Kidney epithelial cell (primary cell): ENCODE measurements around the gene TESK2. TPM values are rescaled to one million over a fixed set of nuclear protein-coding genes. Genes with fewer than 3 reads are reported as not detected.

Source experiments
- DNase-seq: peaks from one replicate; pipeline ENCODE4 v3.0.0-alpha.2; 2010; ENCODE audit warnings: low read depth
- H3K27me3 ChIP-seq: 2 replicates; pipeline ENCODE4 v1.6.0; 2011; ENCODE audit warnings: low read length; ENCODE audit not compliant: control insufficient read depth, insufficient read depth
- H3K36me3 ChIP-seq: 2 replicates; pipeline ENCODE4 v1.5.1; 2011; ENCODE audit warnings: low read length; ENCODE audit not compliant: control insufficient read depth, insufficient read depth
- H3K4me3 ChIP-seq: 2 replicates; pipeline ENCODE4 v1.5.1; 2011; ENCODE audit warnings: low read depth, mild to moderate bottlenecking, control low read depth, low read length
- total RNA-seq: library from RNA; depleted of rRNA; stranded (reverse); fragments of >200 nt; gene quantifications from 2 replicates; pipeline ENCODE4 v1.2.3, GENCODE V29; 2015
- TF ChIP-seq, protein P1 (sequence below): IDR thresholded peaks from 2 replicates; pipeline ENCODE4 v1.5.1; 2011; ENCODE audit warnings: mild to moderate bottlenecking, moderate library complexity, low read length, control low read depth, inconsistent platforms; ENCODE audit not compliant: insufficient read depth, poor library complexity, severe bottlenecking

TESK2 gene
- total RNA-seq, 1 donor from 2014 or later, result 2.5 TPM

DNA sequence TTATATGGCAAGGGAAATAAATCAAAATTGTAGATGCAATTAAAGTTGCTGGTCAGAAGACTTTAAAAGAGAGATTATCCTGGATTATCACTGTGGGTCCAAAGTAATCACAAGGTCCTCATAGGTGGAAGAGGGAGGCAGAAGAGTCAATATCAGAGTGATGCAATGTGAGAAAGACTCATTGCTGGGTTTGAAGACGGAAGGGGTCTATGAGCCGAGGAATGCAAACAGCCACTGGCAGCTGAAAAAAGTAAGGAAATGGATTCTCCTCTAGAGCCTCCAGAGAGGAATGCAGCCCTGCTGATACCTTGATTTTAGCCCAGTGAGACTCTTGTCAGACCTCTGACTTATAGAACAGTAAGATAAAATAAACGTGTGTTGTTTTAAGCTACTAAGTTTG lies 90.9 kb downstream of the TESK2 start:
- no peak for DNase-seq
- H3K27me3 ChIP-seq, result no peaks in the 10 kb centered on the region
- TF ChIP-seq, protein P1, sequence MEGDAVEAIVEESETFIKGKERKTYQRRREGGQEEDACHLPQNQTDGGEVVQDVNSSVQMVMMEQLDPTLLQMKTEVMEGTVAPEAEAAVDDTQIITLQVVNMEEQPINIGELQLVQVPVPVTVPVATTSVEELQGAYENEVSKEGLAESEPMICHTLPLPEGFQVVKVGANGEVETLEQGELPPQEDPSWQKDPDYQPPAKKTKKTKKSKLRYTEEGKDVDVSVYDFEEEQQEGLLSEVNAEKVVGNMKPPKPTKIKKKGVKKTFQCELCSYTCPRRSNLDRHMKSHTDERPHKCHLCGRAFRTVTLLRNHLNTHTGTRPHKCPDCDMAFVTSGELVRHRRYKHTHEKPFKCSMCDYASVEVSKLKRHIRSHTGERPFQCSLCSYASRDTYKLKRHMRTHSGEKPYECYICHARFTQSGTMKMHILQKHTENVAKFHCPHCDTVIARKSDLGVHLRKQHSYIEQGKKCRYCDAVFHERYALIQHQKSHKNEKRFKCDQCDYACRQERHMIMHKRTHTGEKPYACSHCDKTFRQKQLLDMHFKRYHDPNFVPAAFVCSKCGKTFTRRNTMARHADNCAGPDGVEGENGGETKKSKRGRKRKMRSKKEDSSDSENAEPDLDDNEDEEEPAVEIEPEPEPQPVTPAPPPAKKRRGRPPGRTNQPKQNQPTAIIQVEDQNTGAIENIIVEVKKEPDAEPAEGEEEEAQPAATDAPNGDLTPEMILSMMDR, result no peak
- H3K4me3 ChIP-seq, result no peak overlapping the region
- H3K36me3 ChIP-seq, result no peaks in the 10 kb centered on the region

DNA sequence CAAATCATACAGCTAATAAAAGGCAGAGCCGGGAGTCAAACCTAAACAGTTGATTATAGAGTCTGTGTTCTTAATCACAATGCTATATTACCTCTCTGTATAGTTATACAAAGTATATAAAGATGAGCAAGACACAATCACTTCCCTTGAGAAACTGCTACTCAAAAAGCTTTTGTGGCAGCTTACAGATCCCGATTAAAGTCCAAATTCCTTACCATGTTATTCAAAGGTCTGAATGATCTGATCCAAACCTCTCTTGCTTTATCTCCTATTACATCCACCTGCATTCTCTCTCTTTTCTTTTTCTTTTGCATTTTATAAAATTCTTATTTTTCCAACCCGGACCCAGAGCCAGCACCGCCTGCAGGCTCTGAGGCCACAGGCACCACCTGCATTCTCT lies 93.7 kb downstream of the TESK2 start:
- TF ChIP-seq, protein P1, result no peak
- Histone ChIP-seq H3K27me3 (no peaks in the 10 kb centered on the region), H3K4me3 (no peak overlapping the region), H3K36me3 (no peaks in the 10 kb centered on the region)
- no peak for DNase-seq

DNA sequence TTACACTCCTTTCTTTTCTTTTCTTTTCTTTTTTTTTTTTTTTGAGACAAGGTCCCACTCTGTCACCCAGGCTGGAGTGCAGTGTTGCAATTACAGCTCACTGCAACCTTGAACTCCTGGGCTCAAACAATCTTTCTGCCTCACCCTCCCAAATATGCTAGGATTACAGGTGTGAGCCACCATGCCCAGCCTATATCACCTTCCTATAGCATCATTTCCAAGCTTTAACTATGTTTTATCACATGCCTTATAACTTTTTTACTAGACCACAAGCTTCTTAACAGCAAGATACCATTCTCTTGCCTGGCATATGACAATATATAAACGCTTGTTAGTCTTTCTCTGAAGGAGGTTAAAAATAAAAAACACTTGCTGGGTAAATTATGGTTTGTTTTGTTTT lies 95.4 kb downstream of the TESK2 start:
- Histone ChIP-seq H3K4me3 (no peak overlapping the region), H3K36me3 (no peaks in the 10 kb centered on the region), H3K27me3 (no peaks in the 10 kb centered on the region)
- TF ChIP-seq, protein P1, result no peak
- no peak for DNase-seq

DNA sequence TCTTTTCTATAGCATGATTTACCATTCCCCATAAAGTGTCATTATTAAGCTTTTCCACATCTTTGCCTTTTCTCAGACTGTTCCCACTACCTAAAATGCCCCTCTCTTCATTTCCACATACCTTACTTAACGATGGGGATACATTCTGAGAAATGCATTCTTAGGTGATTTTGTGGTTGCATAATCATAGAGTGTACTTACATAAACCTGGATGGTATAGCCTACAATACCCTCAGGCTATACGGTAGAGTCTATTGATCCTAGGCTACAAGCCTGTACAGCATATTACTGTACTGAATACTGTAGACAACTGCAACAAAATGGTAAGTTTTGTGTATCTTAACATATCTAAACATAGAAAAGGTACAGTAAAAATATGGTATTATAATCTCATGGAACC lies 95.9 kb downstream of the TESK2 start:
- no peak overlapping the region for H3K4me3 ChIP-seq
- TF ChIP-seq, protein P1, result no peak
- no peaks in the 10 kb centered on the region for H3K27me3 ChIP-seq
- DNase-seq, result no peak
- H3K36me3 ChIP-seq, result no peaks in the 10 kb centered on the region

DNA sequence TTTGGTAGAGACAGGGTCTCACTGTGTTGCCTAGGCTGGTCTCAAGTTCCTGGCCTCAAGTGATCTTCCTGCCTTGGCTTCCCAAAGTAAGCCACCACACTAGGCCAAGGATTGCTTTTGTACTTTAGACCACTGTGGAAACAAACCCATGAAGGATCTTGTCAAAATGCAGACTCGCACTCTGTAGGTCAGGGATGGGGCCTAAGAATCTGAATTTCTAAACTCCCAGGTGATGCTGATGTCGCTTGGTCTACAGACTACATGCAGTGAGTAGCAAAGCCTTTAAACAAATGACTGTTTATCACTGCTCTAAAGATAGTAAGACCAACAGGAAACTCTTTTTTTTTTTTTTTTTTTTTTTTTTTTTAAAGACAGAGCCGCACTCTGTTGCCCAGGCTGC lies 96.6 kb downstream of the TESK2 start:
- no peak overlapping the region for H3K4me3 ChIP-seq
- TF ChIP-seq, protein P1, result no peak

DNA sequence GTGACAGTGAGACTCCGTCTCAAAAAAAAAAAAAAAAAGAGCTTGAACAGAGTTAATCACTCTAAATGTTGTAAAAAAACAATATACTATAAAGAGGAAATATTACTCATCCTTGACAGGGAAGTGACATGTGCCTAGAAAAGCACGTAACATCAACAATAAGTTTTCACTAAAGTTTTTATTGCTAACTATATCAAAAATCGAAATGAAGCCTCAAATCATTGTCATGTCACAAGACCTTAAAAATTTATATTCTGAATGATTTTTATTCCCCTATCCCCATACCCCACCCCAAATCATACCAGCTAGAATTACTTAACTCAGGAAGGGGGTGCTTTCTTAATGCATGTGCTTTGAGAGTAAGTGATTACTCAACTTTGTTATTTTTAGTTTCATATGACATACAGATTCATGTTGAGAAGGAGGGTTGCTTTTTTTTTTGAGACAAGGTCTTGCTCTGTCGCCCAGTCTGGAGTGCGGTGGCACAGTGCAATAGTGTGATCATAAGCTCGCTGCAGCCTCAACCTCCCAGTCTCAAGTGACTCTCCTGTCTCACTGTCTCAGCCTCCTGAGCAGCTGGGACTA lies 97.2 kb downstream of the TESK2 start:
- DNase-seq, result no peak
- TF ChIP-seq, protein P1, result no peak
- no peak overlapping the region for H3K4me3 ChIP-seq
- H3K27me3 ChIP-seq, result no peaks in the 10 kb centered on the region
- no peaks in the 10 kb centered on the region for H3K36me3 ChIP-seq

More for the DNA sequence above, 96.6 kb downstream of the TESK2 start:
- H3K36me3 ChIP-seq, result no peaks in the 10 kb centered on the region
- DNase-seq, result no peak
- H3K27me3 ChIP-seq, result no peaks in the 10 kb centered on the region
